HepG2 (cell line): Measurements from ENCODE around the gene THUMPD2. TPM values are rescaled to one million over a fixed set of nuclear protein-coding genes. Genes with fewer than 3 reads are reported as not detected.

ENCODE experiments used
- CHCHD3 ChIP-seq: sonication (generic); formaldehyde crosslinking; IDR thresholded peaks from 2 replicates; pipeline ENCODE4 v1.8.0; 2022; ENCODE audit warnings: mild to moderate bottlenecking, missing genetic modification reagents, moderate library complexity
- HNF4G ChIP-seq, 2 experiments: sonication (generic) in 1 of 2; formaldehyde crosslinking in 1 of 2; IDR thresholded peaks; 2 replicates each; pipeline versions ENCODE4 v1.4.0 to v1.6.1; 2011 to 2020; ENCODE audit warnings: borderline replicate concordance in 2 of 2, low read depth in 2 of 2, mild to moderate bottlenecking in 2 of 2, low read length in 1 of 2, missing genetic modification reagents in 1 of 2, moderate library complexity in 1 of 2
- NFKB2 ChIP-seq: sonication (generic); formaldehyde crosslinking; IDR thresholded peaks from 2 replicates; pipeline ENCODE4 v1.4.0; 2020; ENCODE audit warnings: missing genetic modification reagents, borderline replicate concordance
- PBX3 ChIP-seq: sonication (generic); formaldehyde crosslinking; IDR thresholded peaks from 2 replicates; pipeline ENCODE4 v1.8.1; 2023; ENCODE audit warnings: missing genetic modification reagents, inconsistent platforms, borderline replicate concordance
- PREB ChIP-seq: sonication (generic); formaldehyde crosslinking; IDR thresholded peaks from 2 replicates; pipeline ENCODE4 v1.4.0; 2020; ENCODE audit warnings: missing genetic modification reagents
- SALL2 ChIP-seq: sonication (generic); formaldehyde crosslinking; IDR thresholded peaks from 2 replicates; pipeline ENCODE4 v1.8.1; 2023; ENCODE audit warnings: mild to moderate bottlenecking, missing genetic modification reagents, inconsistent platforms
- SIX4 ChIP-seq: sonication (generic); formaldehyde crosslinking; IDR thresholded peaks from 2 replicates; pipeline ENCODE4 v1.4.0; 2020; ENCODE audit warnings: missing genetic modification reagents
- SOX5 ChIP-seq: IDR thresholded peaks from 2 replicates; pipeline ENCODE4 v1.6.1; 2016; ENCODE audit warnings: borderline replicate concordance
- TCF12 ChIP-seq, 2 experiments: fragments of 450-650 bp in 1 of 2; sonication (generic) in 1 of 2; formaldehyde crosslinking in 1 of 2; IDR thresholded peaks; 2 replicates each; pipeline versions ENCODE4 v1.6.1 to v1.8.0; 2017 to 2022; ENCODE audit warnings: antibody characterized with exemption in 1 of 2, mild to moderate bottlenecking in 1 of 2, missing genetic modification reagents in 1 of 2, moderate library complexity in 1 of 2
- TSC22D2 ChIP-seq: sonication (generic); formaldehyde crosslinking; IDR thresholded peaks from 2 replicates; pipeline ENCODE4 v1.5.1; 2020; ENCODE audit warnings: missing genetic modification reagents, mild to moderate bottlenecking, borderline replicate concordance
- XBP1 ChIP-seq: sonication (generic); formaldehyde crosslinking; IDR thresholded peaks from 2 replicates; pipeline ENCODE4 v1.5.0; 2020; ENCODE audit warnings: missing genetic modification reagents
- ZFAT ChIP-seq: sonication (generic); formaldehyde crosslinking; conservative IDR thresholded peaks from 2 replicates; pipeline ENCODE4 v1.8.1; 2023; ENCODE audit warnings: missing genetic modification reagents, inconsistent platforms
- ZFP36L2 ChIP-seq: sonication (generic); formaldehyde crosslinking; IDR thresholded peaks from 2 replicates; pipeline ENCODE4 v1.4.0; 2020; ENCODE audit warnings: missing genetic modification reagents
- ZSCAN30 ChIP-seq: sonication (generic); formaldehyde crosslinking; IDR thresholded peaks from 2 replicates; pipeline ENCODE4 v1.5.0; 2020; ENCODE audit warnings: mild to moderate bottlenecking, missing genetic modification reagents
- polyA plus RNA-seq, 8 experiments: library from polyadenylated mRNA; depleted of rRNA in 3 of 8; stranded (reverse) in 7 of 8; unstranded in 1 of 8; fragments of >200 nt; fragmentation: Illumina TruSeq in 4 of 8; extraction: Trizol in 4 of 8; gene quantifications; 2 replicates each; pipeline versions ENCODE4 v1.2.1 to v1.2.3, GENCODE V29; 2011 to 2016; ENCODE audit warnings: low read depth in 4 of 8, missing spikeins in 1 of 8, mixed read lengths in 1 of 8; ENCODE audit not compliant: insufficient read depth in 1 of 8
- total RNA-seq, 5 experiments: library from RNA; depleted of rRNA; stranded (reverse); fragments of >200 nt; fragmentation: Illumina TruSeq; extraction: Trizol; gene quantifications; 2 replicates each; pipeline ENCODE4 v1.2.3, GENCODE V29; 2016; ENCODE audit warnings: low read depth in 1 of 5
- TF ChIP-seq, protein P1 (sequence below), 2 experiments: sonication (generic) in 1 of 2; formaldehyde crosslinking in 1 of 2; IDR thresholded peaks; 2 replicates each; pipeline versions ENCODE4 v1.4.0 to v1.6.1; 2018 to 2020; ENCODE audit warnings: missing genetic modification reagents in 2 of 2, borderline replicate concordance in 1 of 2, low read depth in 1 of 2, mild to moderate bottlenecking in 1 of 2, missing biosample characterization in 1 of 2
- TF ChIP-seq, protein P2 (sequence below): sonication (generic); formaldehyde crosslinking; IDR thresholded peaks from 2 replicates; pipeline ENCODE4 v1.5.1; 2020; ENCODE audit warnings: missing genetic modification reagents, mild to moderate bottlenecking, borderline replicate concordance
- TF ChIP-seq, protein P3 (sequence below): sonication (generic); formaldehyde crosslinking; IDR thresholded peaks from 2 replicates; pipeline ENCODE4 v1.5.0; 2020; ENCODE audit warnings: mild to moderate bottlenecking, missing genetic modification reagents
- TF ChIP-seq, protein P4 (sequence below): sonication (generic); formaldehyde crosslinking; IDR thresholded peaks from 2 replicates; pipeline ENCODE4 v1.8.1; 2023; ENCODE audit warnings: missing genetic modification reagents, mild to moderate bottlenecking, borderline replicate concordance

THUMPD2 gene
- total and polyA plus RNA-seq, 2 of the 13 experiments (the other 11 are each of a cell fraction or from before 2014, with no cell fraction given) = 11.8 to 15.6 TPM

GRCh38 chr2:39778775-39779340 lies at the start of gene THUMPD2 (continued):
- TF ChIP-seq NFKB2 (CRISPR knock-in tag) = peak; percentile 99
- TF ChIP-seq SOX5 = peak; percentile 42; the same call in 1 of the 2 replicates
- TF ChIP-seq, protein P1, sequence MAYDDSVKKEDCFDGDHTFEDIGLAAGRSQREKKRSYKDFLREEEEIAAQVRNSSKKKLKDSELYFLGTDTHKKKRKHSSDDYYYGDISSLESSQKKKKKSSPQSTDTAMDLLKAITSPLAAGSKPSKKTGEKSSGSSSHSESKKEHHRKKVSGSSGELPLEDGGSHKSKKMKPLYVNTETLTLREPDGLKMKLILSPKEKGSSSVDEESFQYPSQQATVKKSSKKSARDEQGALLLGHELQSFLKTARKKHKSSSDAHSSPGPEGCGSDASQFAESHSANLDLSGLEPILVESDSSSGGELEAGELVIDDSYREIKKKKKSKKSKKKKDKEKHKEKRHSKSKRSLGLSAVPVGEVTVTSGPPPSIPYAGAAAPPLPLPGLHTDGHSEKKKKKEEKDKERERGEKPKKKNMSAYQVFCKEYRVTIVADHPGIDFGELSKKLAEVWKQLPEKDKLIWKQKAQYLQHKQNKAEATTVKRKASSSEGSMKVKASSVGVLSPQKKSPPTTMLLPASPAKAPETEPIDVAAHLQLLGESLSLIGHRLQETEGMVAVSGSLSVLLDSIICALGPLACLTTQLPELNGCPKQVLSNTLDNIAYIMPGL (CRISPR knock-in tag; IDR thresholded peaks at IDR 0.05; ENCODE audit: borderline replicate concordance in 1 of 2, low read depth in 1 of 2) = peak; percentile 86 to 95
- no peak for TF ChIP-seq ZSCAN30 (CRISPR knock-in tag)
- TF ChIP-seq ZFAT = peak; percentile 89; the same call in 1 of the 2 replicates
- TF ChIP-seq TSC22D2 (CRISPR knock-in tag) = peak; percentile 91; the same call in 1 of the 2 replicates
- TF ChIP-seq, protein P2, sequence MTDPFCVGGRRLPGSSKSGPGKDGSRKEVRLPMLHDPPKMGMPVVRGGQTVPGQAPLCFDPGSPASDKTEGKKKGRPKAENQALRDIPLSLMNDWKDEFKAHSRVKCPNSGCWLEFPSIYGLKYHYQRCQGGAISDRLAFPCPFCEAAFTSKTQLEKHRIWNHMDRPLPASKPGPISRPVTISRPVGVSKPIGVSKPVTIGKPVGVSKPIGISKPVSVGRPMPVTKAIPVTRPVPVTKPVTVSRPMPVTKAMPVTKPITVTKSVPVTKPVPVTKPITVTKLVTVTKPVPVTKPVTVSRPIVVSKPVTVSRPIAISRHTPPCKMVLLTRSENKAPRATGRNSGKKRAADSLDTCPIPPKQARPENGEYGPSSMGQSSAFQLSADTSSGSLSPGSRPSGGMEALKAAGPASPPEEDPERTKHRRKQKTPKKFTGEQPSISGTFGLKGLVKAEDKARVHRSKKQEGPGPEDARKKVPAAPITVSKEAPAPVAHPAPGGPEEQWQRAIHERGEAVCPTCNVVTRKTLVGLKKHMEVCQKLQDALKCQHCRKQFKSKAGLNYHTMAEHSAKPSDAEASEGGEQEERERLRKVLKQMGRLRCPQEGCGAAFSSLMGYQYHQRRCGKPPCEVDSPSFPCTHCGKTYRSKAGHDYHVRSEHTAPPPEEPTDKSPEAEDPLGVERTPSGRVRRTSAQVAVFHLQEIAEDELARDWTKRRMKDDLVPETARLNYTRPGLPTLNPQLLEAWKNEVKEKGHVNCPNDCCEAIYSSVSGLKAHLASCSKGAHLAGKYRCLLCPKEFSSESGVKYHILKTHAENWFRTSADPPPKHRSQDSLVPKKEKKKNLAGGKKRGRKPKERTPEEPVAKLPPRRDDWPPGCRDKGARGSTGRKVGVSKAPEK (CRISPR knock-in tag) = no peak
- TF ChIP-seq CHCHD3 (CRISPR knock-in tag) = peak; percentile 94
- TF ChIP-seq, protein P3, sequence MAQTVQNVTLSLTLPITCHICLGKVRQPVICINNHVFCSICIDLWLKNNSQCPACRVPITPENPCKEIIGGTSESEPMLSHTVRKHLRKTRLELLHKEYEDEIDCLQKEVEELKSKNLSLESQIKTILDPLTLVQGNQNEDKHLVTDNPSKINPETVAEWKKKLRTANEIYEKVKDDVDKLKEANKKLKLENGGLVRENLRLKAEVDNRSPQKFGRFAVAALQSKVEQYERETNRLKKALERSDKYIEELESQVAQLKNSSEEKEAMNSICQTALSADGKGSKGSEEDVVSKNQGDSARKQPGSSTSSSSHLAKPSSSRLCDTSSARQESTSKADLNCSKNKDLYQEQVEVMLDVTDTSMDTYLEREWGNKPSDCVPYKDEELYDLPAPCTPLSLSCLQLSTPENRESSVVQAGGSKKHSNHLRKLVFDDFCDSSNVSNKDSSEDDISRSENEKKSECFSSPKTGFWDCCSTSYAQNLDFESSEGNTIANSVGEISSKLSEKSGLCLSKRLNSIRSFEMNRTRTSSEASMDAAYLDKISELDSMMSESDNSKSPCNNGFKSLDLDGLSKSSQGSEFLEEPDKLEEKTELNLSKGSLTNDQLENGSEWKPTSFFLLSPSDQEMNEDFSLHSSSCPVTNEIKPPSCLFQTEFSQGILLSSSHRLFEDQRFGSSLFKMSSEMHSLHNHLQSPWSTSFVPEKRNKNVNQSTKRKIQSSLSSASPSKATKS = no peak
- TF ChIP-seq, protein P4, sequence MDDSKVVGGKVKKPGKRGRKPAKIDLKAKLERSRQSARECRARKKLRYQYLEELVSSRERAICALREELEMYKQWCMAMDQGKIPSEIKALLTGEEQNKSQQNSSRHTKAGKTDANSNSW (CRISPR knock-in tag) = peak; percentile 94; the same call in 1 of the 2 replicates
- TF ChIP-seq HNF4G (IDR thresholded peaks at IDR 0.05; ENCODE audit: borderline replicate concordance, low read depth, low read length) = no peak
- peak; percentile 44; the same call in 1 of the 2 replicates for TF ChIP-seq HNF4G (CRISPR knock-in tag; IDR thresholded peaks at IDR 0.05; ENCODE audit: borderline replicate concordance, low read depth)
- 0 out of 2 replicates have a peak, but pooled peaks have one; percentile 31 for TF ChIP-seq PREB
- peak; percentile 81 for TF ChIP-seq PBX3 (CRISPR knock-in tag)
- TF ChIP-seq SALL2 (CRISPR knock-in tag) = peak; percentile 97
- TF ChIP-seq SIX4 = no peak
- TF ChIP-seq TCF12 (IDR thresholded peaks at IDR 0.05) = no peak
- peak; percentile 93 for TF ChIP-seq TCF12 (CRISPR knock-in tag; IDR thresholded peaks at IDR 0.05)
- TF ChIP-seq XBP1 (CRISPR knock-in tag) = no peak; the same call in 1 of the 2 replicates
- TF ChIP-seq ZFP36L2 = peak; percentile 55; the same call in 1 of the 2 replicates
